ENCODE data around the gene FLYWCH2. TPM values are rescaled to one million over a fixed set of nuclear protein-coding genes. Genes with fewer than 3 reads are reported as not detected.

FLYWCH2 gene
- total and polyA plus RNA-seq, 2 of the 13 experiments (the other 11 are each of a cell fraction or from before 2014, with no cell fraction given): 16.9 to 19.8 TPM

GRCh38 chr16:2838928-2839327 is 44.1 kb upstream of the FLYWCH2 start (continued):
- TF ChIP-seq, protein P1, sequence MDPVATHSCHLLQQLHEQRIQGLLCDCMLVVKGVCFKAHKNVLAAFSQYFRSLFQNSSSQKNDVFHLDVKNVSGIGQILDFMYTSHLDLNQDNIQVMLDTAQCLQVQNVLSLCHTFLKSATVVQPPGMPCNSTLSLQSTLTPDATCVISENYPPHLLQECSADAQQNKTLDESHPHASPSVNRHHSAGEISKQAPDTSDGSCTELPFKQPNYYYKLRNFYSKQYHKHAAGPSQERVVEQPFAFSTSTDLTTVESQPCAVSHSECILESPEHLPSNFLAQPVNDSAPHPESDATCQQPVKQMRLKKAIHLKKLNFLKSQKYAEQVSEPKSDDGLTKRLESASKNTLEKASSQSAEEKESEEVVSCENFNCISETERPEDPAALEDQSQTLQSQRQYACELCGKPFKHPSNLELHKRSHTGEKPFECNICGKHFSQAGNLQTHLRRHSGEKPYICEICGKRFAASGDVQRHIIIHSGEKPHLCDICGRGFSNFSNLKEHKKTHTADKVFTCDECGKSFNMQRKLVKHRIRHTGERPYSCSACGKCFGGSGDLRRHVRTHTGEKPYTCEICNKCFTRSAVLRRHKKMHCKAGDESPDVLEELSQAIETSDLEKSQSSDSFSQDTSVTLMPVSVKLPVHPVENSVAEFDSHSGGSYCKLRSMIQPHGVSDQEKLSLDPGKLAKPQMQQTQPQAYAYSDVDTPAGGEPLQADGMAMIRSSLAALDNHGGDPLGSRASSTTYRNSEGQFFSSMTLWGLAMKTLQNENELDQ (CRISPR knock-in tag; IDR thresholded peaks at IDR 0.05; ENCODE audit: borderline replicate concordance): no peak
- TF ChIP-seq ZNF703 (CRISPR knock-in tag; IDR thresholded peaks at IDR 0.05; ENCODE audit: borderline replicate concordance) (no peak), NR1H2 (CRISPR knock-in tag; IDR thresholded peaks at IDR 0.05; ENCODE audit: borderline replicate concordance, low read depth) (no peak), ZNF501 (CRISPR knock-in tag; IDR thresholded peaks at IDR 0.05) (peak; percentile 51; the same call in 1 of the 2 replicates), RBAK (CRISPR knock-in tag; IDR thresholded peaks at IDR 0.05) (no peak), ATRX (CRISPR knock-in tag; IDR thresholded peaks at IDR 0.05; ENCODE audit: borderline replicate concordance) (no peak), ZNF678 (CRISPR knock-in tag; IDR thresholded peaks at IDR 0.05) (no peak), RCOR2 (CRISPR knock-in tag; IDR thresholded peaks at IDR 0.05) (no peak), ZFP62 (CRISPR knock-in tag; IDR thresholded peaks at IDR 0.05) (no peak), ZNF546 (CRISPR knock-in tag; conservative IDR thresholded peaks at IDR 0.05) (no peak), CREB1 (IDR thresholded peaks at IDR 0.05) (no peak), CREB1 (CRISPR knock-in tag; IDR thresholded peaks at IDR 0.05) (no peak), MATR3 (CRISPR knock-in tag; IDR thresholded peaks at IDR 0.05) (no peak), ZNF20 (CRISPR knock-in tag; IDR thresholded peaks at IDR 0.05) (no peak), ZNF484 (CRISPR knock-in tag; IDR thresholded peaks at IDR 0.05; ENCODE audit: borderline replicate concordance, low read depth) (no peak), TEAD3 (CRISPR knock-in tag; optimal IDR thresholded peaks at IDR 0.05; ENCODE audit: borderline replicate concordance) (peak; percentile 42)
- TF ChIP-seq, protein P2, sequence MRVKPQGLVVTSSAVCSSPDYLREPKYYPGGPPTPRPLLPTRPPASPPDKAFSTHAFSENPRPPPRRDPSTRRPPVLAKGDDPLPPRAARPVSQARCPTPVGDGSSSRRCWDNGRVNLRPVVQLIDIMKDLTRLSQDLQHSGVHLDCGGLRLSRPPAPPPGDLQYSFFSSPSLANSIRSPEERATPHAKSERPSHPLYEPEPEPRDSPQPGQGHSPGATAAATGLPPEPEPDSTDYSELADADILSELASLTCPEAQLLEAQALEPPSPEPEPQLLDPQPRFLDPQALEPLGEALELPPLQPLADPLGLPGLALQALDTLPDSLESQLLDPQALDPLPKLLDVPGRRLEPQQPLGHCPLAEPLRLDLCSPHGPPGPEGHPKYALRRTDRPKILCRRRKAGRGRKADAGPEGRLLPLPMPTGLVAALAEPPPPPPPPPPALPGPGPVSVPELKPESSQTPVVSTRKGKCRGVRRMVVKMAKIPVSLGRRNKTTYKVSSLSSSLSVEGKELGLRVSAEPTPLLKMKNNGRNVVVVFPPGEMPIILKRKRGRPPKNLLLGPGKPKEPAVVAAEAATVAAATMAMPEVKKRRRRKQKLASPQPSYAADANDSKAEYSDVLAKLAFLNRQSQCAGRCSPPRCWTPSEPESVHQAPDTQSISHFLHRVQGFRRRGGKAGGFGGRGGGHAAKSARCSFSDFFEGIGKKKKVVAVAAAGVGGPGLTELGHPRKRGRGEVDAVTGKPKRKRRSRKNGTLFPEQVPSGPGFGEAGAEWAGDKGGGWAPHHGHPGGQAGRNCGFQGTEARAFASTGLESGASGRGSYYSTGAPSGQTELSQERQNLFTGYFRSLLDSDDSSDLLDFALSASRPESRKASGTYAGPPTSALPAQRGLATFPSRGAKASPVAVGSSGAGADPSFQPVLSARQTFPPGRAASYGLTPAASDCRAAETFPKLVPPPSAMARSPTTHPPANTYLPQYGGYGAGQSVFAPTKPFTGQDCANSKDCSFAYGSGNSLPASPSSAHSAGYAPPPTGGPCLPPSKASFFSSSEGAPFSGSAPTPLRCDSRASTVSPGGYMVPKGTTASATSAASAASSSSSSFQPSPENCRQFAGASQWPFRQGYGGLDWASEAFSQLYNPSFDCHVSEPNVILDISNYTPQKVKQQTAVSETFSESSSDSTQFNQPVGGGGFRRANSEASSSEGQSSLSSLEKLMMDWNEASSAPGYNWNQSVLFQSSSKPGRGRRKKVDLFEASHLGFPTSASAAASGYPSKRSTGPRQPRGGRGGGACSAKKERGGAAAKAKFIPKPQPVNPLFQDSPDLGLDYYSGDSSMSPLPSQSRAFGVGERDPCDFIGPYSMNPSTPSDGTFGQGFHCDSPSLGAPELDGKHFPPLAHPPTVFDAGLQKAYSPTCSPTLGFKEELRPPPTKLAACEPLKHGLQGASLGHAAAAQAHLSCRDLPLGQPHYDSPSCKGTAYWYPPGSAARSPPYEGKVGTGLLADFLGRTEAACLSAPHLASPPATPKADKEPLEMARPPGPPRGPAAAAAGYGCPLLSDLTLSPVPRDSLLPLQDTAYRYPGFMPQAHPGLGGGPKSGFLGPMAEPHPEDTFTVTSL (CRISPR knock-in tag; IDR thresholded peaks at IDR 0.05; ENCODE audit: borderline replicate concordance): no peak
- TF ChIP-seq, protein P3, sequence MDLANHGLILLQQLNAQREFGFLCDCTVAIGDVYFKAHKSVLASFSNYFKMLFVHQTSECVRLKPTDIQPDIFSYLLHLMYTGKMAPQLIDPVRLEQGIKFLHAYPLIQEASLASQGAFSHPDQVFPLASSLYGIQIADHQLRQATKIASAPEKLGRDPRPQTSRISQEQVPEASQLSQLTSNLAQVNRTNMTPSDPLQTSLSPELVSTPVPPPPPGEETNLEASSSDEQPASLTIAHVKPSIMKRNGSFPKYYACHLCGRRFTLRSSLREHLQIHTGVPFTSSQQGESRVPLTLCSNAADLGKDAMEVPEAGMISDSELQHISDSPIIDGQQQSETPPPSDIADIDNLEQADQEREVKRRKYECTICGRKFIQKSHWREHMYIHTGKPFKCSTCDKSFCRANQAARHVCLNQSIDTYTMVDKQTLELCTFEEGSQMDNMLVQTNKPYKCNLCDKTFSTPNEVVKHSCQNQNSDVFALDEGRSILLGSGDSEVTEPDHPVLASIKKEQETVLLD (CRISPR knock-in tag; IDR thresholded peaks at IDR 0.05; ENCODE audit: low read depth): no peak
- TF ChIP-seq, protein P4, sequence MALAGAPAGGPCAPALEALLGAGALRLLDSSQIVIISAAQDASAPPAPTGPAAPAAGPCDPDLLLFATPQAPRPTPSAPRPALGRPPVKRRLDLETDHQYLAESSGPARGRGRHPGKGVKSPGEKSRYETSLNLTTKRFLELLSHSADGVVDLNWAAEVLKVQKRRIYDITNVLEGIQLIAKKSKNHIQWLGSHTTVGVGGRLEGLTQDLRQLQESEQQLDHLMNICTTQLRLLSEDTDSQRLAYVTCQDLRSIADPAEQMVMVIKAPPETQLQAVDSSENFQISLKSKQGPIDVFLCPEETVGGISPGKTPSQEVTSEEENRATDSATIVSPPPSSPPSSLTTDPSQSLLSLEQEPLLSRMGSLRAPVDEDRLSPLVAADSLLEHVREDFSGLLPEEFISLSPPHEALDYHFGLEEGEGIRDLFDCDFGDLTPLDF (CRISPR knock-in tag; IDR thresholded peaks at IDR 0.05): no peak

Data from HepG2 (cell line).